NCI-H1092 (cell line): ENCODE measurements around the gene MACC1.

Experiments
- DNase-seq: peaks from one replicate; lab custom pipeline; 2025; lab: John Stamatoyannopoulos, UW

The MACC1 gene

DNA sequence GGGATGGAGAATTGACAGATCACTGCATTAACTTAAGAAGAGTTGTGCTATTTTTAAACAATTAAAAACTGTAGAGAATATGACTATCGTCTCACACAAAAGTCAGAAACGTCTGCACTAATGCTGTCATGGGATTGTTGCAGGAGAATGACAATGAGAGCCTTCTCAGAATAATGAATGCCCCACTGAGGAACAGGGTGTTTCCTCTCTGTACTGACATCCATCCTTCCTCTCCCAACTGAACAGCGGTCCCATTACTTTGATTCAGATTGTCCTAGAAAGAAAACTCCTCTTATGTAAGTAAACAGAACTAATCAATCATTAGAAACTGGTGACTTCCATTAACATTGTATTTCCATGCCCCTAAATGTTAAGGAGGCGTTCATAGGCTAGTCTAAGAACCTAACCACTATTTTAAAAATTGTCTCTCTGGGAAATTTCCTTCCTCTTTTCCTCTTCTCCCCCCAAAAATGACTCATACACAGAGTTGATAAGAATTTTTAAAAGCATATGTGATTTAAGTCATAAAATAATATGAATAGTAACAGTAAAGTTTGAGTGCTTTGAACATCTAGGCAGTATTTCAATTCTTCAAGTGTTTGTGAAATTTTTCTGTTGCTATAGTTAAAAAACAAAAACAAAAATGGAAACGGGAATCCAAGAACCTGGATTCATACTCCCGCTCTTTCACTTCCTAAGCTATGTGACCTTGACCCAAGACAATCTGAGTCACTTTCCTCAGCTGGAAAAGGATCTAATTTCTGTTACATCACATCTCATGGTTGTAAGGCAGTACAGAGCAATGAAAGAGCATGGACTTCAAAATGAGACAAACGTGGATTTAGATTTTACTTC lies 12.7 kb upstream of the MACC1 start:
- DNase-seq, result no peak

GRCh38 chr7:20229081-20229480 lies 11.9 kb upstream of the MACC1 start:
- DNase-seq, result no peak

GRCh38 chr7:20228654-20229053 lies 11.5 kb upstream of the MACC1 start:
- DNase-seq, result no peak

DNA sequence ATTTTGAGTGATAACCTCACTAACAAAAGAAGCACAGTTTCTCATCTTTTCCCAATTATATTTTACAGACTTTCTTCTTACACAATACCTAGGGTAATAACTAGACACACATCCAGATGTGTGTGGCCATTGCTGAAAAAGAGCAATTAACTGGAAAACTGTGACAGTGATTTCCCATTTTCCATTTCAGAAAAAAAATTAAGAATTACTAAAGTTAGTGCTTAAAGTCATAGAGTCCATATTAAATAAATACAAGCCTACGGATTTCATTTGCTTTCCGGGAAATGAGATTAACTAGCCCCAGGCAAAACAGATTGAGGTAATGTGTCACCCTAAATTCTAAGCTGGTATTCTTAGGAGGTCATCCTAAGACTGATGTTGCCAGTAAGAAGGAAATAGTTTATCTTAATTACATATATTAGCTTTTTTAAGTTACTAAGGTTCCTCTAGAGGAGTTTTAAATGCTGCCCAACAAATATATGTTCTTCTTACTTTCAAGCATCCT lies 10.2 kb upstream of the MACC1 start:
- no peak for DNase-seq

DNA sequence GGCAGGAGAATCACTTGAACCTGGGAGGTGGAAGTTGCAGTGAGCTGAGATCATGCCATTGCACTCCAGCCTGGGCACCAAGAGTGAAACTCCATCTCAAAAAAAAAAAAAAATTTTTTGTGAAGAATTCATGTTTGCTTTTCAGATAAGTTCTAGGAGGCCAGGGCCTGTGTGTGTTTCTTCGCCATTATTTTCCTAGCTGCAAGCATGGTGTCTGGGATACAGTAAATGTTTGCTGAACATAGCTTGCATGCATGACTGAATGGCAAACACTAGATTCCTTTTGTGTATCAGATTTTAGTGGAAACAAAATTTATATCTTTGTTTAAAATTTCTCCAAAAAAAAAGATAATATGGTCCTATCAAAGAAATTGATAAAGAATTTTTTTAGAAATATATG lies 9.7 kb upstream of the MACC1 start:
- no peak for DNase-seq

- DNase-seq, result no peak
Measured at GRCh38 chr7:20225384-20225783, 8.2 kb upstream of the MACC1 start.

DNA sequence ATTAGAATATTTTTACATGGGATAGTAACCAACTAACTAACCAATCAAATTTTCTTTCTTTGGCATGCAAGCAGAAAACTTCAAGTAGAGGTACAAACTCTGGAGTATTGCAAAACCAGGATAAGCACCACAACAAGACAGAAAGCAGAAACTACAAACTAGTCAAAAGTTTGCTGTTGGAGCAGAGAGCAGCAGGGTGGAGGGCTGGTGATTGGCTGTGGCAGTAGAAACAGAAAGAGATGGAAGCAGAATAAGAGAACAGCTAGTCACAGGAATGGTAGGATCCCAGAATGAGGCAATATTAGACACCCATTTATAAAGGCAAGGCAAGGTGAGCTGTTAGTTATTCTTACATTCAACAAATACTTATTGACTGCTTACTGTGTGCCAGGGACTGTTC lies 6.8 kb upstream of the MACC1 start:
- DNase-seq, result no peak

- no peak for DNase-seq
Measured at GRCh38 chr7:20223356-20223755, 6.2 kb upstream of the MACC1 start.

GRCh38 chr7:20222219-20222828 lies 5.1 kb upstream of the MACC1 start:
- no peak for DNase-seq

DNA sequence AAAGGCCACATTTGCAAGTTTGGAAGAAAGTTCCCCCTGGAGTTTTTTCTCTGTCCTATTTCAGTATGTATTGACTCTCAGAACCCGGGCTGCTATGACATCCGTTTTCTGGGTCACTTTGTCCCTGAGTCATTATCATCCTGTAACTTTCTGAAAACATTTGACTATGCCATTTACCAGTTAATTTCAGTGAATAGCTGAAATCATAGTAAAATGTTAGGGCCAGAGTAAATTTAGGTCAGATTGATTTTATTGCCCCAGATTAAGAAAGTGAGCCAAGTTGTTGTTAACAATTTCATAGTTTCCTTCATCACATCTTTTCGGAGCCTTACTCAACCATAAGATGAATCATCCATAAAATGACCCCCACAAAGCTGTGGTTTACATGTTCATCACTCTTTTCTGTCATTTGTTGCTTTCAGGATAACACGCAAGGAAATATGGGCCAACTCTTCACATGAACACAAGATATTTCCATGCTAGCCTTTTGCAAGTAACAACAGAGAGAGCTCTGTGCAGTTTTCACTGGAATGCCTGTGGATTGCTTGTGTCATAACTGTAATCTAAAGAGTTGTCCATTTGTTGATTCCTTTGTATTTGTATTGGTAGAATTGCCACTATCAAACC lies 3.9 kb upstream of the MACC1 start:
- DNase-seq, result no peak

GRCh38 chr7:20220293-20220761 lies 3.1 kb upstream of the MACC1 start:
- DNase-seq, result no peak

DNA sequence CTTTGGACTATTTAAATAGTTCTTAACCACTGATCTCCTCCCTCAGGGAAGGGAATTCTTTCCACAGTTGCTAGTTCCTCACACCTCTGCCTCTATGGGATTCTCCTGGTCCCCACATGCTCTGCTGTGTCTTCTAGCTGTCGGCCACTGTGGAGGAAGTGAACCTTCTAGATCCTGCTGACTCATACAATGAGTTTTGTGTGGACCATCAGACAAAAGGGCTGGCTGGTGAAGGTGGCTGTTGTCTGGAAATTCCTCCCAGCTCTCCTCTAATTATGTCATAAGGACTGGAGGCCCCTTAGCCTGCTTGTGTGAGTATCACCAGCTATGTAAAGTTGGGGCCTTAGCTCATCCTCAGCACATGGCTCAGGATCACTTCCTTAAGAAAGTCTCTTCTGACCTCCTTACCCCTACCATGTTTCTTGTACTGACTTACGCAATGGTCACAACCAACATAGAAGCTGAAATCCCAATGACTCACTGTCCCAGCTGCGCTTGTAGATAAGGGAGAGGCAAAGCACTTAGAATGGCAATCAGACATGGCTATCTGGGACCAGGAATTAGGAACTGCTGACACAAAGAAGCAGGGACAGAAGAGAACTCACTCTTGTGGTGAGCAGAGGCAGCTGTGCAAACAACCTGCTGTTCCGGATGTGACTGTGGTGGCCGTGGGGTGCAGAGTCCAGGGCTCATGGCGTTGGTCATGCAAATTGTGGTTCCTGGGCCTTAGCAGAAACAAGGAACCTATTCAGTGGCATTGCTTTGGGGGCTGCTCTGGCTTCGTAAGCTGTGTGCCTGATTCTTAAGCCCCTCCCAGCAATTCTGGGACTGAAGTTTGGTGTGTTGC lies 2.5 kb upstream of the MACC1 start:
- peak; percentile 62 for DNase-seq

- DNase-seq, result peak; percentile 61
Measured at GRCh38 chr7:20219062-20219445, 1.9 kb upstream of the MACC1 start.

GRCh38 chr7:20218279-20218678 lies 1.1 kb upstream of the MACC1 start:
- DNase-seq, result no peak

GRCh38 chr7:20216406-20217036 lies 663 bp downstream of the MACC1 start:
- DNase-seq, result no peak

GRCh38 chr7:20214921-20215669 lies 2.1 kb downstream of the MACC1 start:
- DNase-seq, result no peak

DNA sequence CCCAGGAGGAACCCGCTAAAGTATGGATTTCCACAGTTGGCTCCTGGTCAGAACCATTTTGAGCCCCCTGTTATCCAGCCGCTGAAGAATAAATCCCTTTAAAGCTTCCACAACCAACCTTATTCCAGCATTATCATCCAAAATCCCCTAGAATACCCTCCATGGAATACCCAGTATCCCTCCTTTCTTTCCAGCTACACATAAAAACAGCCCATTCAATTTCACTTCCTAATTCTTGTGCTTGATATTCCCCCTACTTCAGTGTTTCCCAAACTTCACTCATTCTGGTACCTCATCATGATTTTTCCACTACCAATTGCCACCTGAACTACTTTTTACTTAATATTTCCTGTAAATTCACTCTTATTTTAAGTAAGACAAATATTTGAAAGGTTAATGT lies 3.1 kb downstream of the MACC1 start:
- DNase-seq, result no peak

DNA sequence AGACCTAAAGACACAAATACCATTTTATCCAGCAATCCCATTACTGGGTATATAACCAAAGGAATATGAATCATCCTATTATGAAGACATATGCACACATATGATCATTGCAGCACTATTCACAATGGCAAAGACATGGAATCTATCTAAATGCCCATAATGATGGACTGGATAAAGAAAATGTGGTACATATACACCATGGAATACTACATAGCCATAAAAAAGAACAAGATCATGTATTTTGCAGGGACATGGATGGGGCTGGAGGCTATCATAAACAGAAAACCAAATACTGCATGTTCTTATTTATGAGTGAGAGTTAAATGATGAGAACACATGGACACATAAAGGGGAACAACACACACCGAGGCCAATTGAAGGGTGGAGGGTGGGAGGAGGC lies 3.8 kb downstream of the MACC1 start:
- no peak for DNase-seq

DNA sequence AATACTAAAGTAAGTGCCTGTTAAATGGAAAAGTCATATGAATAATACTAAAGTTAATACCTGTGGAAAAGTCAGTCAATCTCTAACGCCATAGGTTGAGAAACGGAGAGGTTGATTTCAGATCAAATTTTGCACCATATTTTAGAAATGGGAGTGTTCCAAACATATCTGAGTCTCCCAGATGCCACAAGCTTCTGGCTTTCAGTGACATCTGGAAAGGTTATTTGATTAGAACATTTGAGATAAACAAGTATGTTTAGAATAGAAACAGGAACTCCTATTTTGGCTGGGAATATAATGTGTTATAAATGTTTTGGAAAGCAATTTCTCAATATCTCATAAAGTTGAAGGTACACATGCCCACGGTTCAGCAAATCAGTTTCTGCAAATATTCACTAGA lies 5.8 kb downstream of the MACC1 start:
- DNase-seq, result no peak

DNA sequence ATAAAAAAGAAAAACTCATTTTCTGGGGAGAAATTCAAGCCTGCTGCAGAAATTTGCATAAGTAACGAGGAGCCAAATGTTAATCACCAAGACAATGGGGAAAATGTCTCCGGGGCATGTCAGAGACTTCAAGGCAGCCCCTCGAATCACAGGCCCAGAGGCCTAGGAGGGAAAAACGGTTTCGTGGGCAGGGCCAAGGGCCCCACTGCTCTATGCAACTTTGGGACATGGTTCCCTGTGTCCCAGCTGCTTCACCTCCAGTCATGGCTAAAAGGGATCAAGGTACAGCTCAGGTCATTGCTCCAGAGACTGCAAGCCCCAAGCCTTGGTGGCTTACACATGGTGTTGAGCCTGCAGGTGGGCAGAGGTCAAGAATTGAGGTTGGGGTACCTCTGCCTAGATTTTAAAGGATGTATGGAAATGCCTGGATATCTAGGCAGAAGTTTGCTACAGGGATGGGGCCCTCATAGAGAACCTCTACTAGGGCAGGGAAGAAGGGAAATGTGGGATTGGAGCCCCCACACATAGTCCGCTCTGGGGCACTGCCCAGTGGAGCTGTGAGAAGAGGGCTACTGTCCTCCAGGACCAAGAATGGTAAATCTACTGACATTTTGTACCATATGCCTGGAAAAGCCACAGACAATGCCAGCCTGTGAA lies 8.4 kb downstream of the MACC1 start:
- no peak for DNase-seq
